HuH-7.5 (cell line): Measurements from ENCODE around the gene PCID2.
"Not testable (repeated sequence)": the region's sequence is repeated elsewhere in the genome, so short reads cannot be mapped to it uniquely, and the experiment has no call there.

Source experiments
- DNase-seq: peaks from one replicate; pipeline ENCODE4 v3.0.0; 2011; ENCODE audit warnings: low spot score

PCID2 gene

DNA sequence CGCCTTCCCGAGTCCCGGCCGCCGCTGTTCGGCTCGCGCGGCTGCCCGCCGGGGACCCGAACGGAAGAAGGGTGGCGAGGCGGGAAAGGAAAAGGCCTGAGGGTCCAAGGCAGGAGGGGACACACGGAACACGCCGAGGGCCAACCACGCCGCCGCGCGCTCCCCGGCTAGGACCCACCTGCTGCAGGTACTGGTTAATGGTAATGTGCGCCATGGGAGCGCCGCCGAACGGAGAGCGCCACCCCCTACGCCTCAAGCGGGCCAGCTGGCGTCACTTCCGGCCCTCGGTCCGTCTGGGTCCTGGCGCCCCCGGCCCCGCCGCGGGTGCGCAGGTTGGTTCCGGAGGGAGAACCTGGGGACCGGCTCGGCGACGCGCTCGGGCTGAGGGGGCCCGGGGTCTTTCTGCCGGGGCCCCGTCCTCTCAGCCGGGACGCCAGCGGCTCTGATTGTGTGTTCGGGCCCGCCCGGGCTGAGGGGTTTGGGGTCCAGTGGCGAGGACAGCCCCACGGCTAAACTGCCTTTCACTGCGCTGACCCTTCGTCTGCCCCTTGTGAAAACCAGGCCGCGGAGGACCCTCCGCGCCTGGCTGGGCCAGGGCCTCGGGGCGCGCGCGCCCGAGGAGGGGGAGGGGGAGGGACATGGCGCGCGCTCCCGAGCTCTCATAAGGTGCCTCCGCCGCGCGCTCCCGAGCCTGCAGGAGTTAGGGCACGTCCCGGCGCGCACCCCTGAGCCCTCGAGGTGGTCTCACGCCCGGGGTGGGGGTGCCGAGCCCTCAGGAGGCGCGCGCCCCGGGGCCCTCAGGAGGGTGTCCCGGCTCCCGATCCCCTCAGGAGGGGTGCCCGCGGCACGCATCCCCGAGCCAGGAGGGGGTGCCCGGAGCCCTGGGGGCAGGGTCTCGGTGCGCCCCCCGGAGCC is at the start of gene PCID2:
PCID2 (minus strand) TSS at position 249 of the 915 bp plus-strand sequence; CDS start at position 214, 35 bp downstream.
- peak; percentile 67 for DNase-seq

DNA sequence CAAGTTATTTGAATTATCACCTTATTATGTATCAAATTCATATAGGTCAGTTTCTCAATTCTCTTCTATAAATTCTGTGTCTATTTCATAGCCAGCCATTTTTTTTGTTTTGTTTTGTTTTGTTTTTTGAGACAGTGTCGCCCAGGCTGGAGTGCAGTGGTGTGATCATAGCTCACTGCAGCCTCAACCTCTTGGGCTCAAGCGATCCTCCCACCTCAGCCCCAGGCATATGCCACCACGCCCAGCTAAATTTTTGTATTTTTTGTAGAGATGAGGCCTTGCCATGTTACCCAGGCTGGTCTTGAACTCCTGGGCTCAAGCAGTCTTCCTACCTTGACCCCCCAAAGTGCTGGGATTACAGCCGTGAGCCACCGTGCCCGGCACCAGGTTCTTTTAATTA is 49.4 kb upstream of the PCID2 start:
- not testable (repeated sequence) for DNase-seq

DNA sequence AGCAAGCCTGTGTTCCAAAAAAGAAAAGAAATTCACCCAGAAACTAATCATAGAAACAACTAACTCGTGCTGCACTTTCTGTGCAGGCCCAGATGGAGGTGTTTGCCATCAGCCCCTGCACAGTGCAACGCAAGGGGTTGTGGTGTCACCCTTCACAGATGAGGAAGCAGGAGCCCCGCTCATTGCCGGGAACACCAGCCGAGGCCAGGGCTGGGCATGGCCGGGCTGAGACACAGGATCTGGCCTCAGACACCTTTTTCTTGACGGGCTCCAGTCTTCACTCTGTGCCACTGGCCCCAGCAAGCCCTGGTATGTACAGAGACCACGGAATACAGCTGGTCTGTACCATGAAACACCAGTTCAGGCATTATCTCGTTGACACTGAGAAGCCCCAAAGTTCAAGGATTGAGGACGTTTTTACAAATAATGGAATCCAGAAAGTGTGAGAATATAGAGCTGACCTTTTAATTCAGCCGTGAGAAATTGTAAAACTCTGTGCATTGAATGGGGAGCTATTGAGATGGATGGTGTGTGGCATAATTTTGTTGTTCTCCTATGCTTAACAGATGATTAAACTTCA is 44.1 kb upstream of the PCID2 start:
- DNase-seq, result no peak

DNA sequence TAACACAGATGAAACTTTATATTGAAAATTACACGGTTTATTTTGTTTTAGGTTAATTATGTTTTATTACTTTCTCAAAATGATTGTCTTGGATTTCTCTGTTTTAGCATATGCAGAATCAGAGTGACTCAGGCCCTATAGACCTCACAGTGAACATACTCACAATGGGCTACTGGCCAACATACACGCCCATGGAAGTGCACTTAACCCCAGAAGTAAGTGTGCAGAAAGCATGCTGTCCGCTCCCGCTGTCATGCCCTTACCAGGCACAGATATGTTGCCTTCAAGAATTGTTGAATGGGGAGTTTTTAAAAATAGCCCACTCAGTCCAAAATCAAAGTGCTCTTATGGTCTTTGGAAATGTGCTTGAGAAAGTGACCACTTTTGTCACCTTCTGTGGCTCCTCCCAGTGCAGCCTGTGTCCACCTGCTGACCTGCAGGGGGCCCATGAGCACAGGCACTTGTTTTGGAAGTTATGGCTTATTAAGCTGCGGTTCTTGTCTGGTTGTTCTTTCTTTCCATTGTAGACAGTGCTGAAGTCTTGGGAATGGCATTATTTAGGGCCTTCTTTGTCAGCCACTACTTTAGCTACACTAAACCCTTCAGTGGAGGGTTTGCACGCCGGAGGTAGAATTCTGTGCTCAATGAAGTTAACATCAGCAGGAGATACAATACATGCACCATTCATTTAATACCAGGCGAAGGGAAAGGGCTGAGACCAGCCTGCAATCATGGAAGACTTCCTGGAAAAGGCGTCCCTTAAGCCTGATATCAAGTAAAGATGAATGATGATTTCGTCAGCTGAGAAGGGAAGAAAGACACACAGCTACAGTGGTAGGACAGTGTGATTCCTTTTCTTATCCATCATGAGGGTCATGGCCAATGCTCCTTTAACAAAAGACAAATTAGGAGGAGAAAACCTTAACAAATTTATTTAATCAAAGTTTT is 37.7 kb upstream of the PCID2 start:
- no peak for DNase-seq

DNA sequence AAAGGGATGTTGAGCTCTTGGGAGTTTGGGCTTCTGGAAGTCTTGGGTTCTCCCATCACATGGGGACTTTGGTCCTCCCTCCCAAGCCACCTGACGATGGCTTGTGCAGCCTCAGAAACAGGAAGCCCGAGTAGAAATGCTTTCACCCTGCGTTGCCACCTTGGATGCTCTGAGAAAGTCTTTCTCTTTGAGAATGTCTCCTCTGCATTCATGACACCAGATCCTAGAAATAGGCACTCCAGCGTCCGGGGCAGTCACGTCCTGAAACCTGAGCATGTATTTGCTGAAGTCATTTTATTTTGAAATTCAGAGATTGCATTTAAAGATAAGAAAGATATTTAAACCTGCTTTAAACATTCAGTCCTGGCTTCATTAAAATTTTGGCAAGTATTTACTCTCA is 35.4 kb upstream of the PCID2 start:
- no peak for DNase-seq

DNA sequence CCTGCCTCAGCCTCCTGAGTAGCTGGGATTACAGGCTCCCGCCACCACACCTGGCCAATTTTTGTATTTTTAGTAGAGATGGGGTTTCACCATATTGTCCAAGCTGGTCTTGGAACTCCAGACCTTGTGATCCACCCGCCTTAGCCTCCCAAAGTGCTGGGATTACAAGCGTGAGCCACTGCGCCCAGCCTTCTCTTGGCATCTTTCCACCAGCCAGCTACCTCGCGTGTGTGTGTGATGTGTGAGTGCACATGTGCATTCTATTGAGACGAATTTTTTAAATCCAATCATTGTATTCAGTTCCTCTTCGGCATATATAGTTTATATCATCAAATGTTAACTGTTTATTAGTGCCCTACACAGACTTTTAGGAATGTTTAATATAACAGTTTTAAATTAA is 33.2 kb upstream of the PCID2 start:
- not testable (repeated sequence) for DNase-seq

DNA sequence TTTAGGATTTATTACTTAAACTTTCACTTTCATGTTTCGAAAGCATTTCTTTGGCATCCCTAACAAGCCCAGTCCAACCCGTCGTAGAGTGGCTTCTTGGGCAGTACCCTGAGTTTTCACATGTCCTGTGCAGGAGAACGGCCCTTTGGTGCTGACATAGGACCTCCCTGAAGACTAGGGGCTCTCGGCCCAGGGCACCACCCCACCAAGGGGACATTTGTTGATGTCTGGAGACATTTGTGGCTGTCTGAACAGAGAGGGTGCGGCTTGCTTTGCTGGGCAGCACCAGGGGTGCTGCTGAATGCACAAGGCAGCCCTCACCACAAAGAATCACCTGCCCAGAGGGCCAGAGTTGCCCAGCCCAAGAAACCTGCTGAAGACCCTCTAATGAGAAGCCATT is 31.5 kb upstream of the PCID2 start:
- no peak for DNase-seq

DNA sequence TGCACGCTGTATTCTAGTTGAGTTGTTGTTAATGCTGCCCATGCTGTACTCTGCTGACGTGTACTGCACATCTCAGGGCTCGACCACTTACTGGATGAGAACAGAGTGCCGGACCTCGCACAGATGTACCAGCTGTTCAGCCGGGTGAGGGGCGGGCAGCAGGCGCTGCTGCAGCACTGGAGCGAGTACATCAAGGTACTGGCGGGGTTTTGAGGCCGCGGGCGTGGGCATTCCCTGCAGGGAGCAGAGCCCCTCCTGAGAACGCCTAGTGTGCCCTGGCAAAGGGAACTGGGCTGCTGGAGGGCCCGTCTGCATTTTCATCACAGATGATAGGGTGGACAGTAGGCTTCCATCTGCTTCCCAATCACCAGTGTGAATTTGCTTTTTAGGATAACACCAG is 30.9 kb upstream of the PCID2 start:
- no peak for DNase-seq

DNA sequence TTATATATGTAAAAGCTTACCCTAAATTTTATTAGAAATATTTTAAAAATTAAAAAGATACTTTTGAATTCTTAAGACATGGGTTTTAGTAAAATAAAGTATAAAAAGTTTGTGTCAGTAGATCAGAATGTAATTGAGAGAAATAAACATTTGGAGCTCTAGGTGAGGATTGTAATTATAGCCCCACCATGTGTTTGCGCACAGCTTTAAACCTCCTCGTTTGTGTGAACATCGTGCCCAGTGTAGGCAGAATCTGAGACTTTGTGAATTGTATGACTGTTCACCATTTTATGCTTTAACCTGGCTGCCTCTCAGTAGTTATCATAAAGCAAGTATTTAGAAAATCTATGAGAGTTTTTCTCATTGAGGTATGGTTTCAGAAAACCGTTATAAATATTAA is 30.1 kb upstream of the PCID2 start:
- DNase-seq, result no peak

DNA sequence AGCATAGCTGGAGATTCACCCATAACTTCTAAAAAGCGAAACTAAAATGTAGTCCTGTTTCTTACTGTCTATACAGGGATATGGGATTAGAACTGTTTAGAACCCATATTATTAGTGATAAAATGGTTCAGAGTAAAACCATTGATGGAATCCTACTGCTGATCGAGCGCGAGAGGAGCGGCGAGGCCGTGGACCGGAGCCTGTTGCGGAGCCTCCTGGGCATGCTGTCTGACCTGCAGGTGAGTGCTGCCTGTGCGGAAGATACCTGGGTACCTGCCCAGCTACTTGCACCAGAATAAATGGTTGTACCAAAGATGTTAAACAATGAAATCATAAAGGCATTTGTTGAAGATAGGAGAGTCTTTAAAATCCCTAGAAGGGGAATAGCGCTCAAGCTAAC is 24.6 kb upstream of the PCID2 start:
- DNase-seq, result no peak

DNA sequence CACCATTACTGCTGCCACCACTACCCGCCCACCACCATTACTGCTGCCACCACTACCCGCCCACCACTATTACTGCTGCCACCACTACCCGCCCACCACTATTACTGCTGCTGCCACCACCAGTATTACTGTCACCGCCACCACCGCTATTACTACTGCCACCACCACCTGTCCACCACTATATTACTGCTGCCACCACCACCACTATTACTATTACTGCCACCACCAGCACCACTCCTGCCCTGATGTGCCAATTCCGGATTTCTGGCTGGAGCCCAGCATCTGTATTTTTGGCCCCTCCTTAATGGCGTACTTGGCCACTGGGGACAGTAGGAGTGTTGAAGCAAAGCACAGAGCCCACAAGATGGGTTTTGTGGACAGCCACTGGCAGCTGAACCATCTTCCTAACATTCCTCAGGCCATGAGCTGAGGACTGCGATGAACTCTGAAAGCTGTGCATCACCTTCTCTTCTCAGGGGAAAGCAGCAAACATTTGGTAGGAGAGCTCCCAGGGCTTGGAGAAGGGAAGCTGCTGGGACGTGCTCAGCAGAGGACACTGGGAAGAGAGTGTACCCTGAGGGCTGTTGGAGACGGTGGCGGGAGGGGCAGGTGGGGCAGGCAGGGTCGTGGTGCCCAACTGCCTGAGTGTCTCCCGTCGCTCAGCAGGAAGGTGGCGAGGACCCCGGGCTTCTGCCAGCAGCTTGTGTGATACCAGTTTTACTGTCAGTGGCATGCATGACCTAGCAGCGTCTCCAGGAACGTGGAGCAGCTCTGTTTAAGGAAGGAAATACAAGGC is 23.9 kb upstream of the PCID2 start:
- DNase-seq, result no peak

DNA sequence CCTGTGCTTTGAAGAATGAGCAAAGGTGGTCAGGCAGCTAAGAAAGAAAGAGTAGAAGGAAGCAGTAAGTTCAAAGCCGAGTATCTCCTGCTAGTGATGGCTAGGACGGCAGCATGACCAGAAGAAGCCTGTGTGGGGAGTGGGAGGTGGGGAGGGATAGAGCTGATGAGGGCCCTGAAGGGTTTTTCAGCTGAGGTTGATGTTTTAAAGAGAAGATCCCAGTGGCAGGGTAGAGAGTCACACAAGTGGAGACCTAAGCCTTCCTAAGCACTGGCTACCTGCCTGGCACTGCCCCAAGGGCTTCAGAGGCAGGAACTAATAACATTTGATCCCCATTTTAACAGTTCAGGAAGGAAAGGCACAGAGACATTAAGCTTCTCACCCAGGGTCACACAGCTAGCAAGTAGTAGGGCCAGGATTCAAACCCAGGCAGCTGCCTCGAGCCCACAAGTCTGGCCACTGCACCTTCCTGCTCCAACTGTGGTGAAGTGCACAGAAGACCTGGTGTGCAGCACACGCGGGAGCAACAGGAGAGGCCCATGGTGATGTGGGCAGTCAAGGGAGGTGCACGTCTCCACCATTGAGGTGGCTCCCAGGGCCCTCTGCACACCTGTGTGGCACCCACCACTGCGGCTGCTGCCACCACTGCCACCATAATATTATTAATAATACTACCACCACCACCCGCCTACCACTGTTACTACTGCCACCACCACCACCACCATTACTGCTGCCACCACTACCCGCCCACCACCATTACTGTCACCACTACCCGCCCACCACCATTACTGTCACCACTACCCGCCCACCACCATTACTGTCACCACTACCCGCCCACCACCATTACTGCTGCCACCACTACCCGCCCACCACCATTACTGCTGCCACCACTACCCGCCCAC is 23.1 kb upstream of the PCID2 start:
- DNase-seq, result no peak

DNA sequence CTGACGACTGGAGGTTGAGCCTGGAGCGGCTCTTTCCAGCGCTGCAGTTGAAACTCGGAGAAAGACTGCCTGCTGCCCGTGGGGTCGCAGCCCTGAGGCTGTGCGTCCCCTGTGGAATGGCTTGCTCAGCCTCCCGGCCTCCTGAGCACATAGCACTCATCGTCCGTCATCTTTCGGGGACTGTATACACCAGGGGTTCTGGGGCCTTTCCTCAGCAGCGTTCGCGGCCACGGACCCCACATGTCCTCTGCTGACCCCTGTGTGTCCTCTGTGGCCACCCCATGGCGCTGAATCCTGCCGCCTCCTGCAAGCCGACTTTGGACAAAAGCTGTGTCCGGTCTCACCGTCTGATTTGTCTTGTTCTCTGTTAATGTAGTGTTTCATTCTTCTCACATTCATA is 21.3 kb upstream of the PCID2 start:
- DNase-seq, result no peak

DNA sequence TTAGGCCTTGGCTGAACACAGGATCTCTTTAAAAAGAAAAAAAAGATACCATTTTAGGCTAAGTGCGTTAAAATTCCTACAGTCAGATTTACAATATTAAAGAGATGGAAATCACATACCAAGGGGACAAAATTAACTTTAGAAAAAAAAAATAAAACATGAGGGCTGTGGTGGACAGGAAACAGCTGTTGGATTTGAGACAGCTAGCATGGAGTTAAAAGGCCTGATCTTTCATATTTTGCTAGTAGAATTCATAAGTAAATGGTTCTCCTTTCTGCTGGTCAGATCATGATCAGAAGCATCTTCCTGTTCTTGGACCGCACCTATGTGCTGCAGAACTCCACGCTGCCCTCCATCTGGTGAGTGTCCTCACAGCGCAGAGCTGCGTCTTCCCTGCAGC is 20.7 kb upstream of the PCID2 start:
- no peak for DNase-seq

DNA sequence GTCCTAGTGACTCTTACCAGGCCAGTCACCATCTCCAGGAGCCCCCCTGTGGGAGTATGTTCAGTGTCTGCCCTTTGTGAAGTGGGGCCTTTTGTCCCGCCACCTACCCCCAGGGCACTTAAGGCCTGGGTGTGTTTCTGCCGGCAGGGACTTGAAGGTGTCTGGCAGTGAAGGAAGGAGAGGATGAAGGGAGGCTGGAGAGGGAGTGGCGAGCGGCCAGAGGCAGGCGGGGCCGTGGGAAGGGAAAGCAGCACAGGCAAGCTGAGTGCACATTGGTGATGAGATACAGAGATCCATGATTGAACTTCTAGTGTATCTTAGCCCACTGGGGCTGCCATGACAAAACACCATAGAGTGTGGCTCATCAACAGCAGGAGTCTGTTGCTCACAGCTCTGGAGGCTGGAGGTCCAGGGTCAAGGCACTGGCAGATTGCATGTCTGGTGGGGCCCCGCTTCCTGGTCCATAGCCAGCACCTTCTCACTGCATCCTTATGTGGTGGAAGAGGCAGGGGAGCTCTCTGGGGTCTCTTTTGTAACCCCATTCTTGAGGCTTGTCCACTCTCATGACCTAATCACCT is 18.5 kb upstream of the PCID2 start:
- no peak for DNase-seq

DNA sequence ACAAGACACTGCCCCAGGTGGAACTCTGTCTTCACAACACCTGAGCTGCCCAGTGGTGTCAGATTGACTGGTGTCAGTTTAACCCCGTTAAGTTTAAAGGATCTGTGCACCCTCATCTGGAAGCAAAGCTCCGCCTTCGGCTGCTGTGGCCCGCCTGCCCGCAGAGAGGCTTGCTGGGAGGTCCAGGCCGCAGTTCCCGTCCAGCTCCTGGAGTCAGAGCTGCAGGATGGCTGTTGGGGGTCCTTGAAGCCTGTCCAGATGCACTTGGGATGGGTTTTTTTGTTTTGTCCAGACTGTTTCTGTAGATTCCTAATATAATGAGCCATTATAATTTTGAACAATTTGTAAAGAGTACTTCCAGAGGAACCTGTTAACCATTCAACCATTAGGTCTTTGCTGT is 17.0 kb upstream of the PCID2 start:
- DNase-seq, result no peak

DNA sequence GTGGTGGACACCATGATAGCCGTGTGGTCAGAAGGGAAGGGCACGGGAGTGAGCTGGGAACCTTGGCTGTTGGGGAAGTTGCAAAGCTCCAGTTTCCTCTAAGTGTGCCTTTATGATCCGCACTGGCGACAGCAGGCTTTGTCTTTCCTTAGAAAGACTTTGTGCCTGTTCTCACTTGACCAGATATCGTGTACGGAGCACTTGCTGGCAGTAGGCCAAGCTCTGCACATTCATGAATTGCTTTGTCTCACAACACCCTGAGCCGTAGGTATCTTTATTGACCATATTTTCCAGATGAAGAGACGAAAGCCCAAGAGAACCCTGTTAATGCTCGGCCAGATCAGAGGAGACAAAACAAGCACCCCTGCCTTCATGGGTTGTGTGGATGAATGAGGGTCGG is 16.0 kb upstream of the PCID2 start:
- DNase-seq, result no peak

DNA sequence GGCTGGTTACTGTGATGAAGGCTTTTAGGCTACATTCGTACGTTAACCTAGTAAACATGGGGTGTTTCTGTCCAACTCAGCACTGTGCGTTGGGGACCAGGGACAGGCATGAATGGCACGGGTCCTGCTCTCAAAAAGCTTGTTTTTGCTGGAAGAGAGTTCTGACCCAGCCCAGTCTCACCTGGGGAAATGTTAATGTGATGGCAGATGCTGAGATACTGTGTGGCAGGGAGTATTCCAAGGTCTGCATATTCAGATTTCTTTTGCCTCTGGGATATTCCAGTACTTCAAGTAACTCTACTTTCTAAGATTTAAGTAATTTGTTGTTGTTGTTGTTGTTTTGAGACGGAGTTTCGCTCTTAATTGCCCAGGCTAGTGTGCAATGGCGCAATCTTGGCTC is 14.6 kb upstream of the PCID2 start:
- no peak for DNase-seq

DNA sequence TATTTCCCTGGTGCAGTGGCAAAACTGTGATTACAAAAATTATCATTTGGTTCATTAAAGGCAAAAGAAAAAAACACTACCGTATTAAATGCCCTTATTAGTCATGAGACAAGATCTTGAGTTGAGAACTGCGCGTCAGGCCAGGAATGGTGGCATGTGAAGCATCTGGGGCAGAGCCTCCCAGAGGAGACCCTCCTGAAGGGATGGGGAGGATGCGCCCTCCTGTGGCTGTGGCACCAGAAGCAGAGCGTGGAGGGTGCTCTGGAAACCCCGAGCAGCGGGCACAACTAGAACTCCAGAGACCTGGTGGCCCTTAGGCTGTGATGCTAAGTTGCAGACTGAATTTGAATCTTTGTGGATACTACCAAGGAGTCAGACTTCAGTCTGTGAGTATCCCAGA is 12.4 kb upstream of the PCID2 start:
- peak; percentile 15 for DNase-seq

DNA sequence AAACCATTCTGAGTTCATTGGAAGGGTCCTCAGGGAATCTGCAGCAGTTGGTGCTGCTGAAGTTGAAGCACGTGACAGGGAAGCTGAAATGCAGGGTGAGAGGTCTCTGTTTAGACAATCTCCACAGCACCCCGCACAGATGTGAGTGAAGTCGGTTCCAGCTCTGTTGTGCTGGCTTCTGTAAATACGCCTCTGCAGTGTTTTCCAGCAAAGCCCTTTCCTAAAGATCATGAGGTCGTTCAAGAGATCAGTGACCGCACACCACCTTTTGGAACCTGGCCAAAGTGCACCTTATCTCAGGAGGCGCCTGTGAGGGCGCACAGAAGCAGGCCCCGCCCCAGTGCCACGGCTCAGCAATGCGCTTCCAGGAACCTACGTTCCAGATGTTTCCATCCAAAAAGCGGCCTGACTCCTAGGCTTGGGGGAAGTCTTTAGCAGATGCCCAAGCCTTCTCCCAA is 11.7 kb upstream of the PCID2 start:
- DNase-seq, result peak; percentile 31
